ENCODE measurements around the gene INTU. TPM values are rescaled to one million over a fixed set of nuclear protein-coding genes. Genes with fewer than 3 reads are reported as not detected.

Gene INTU
- total RNA-seq, 3 donors from 2014 or later (not counting 1 experiment from before 2014, with no cell fraction given), result 0.08 to 0.43 (median 0.16) TPM

- DNase-seq, result no peak
- Mint-ChIP-seq H3K4me3 (no peak overlapping the region), H3K9me3 (peaks cover 8% of the 10 kb centered on the region in 2 donors), H3K36me3 (peaks cover 8% of the 10 kb centered on the region), H3K4me1 (no peaks in the 10 kb centered on the region), H3K27me3 (ENCODE audit: low read depth in 2 of 2) (no peaks in the 10 kb centered on the region), H3K27ac (no peak overlapping the region)
- Histone ChIP-seq H3K27me3 (ENCODE audit: control insufficient read depth, insufficient read depth, low read length) (no peaks in the 10 kb centered on the region), H3K27ac (ENCODE audit: low read length) (no peak overlapping the region), H3K4me3 (ENCODE audit: low read length) (no peak overlapping the region), H3K9me3 (ENCODE audit: control insufficient read depth, insufficient read depth, low read length) (peaks cover 5% of the 10 kb centered on the region), H3K36me3 (ENCODE audit: control insufficient read depth, insufficient read depth, low read length) (no peaks in the 10 kb centered on the region), H3K4me1 (ENCODE audit: control insufficient read depth, insufficient read depth, low read length) (no peaks in the 10 kb centered on the region)
- TF ChIP-seq CTCF (IDR thresholded peaks at IDR 0.05), result no peak
- WGBS (ENCODE audit: insufficient coverage), result 90% methylated on average over 2 of the region's 2 CpGs
- no peak for ATAC-seq
- intact Hi-C loops (cut with micrococcal nuclease), result no loop called here
Observed at GRCh38 chr4:127748957-127749356, 116.2 kb downstream of the INTU start.

GRCh38 chr4:127756906-127757305, 124.1 kb downstream of the INTU start:
- no peaks in the 10 kb centered on the region for H3K27me3 ChIP-seq (ENCODE audit: control insufficient read depth, insufficient read depth, low read length)
- Mint-ChIP-seq H3K27ac (no peak overlapping the region), H3K9me3 (peaks cover 0 to 5% of the 10 kb centered on the region in 2 donors), H3K4me3 (no peak overlapping the region), H3K36me3 (peaks cover 9% of the 10 kb centered on the region), H3K27me3 (ENCODE audit: low read depth in 2 of 2) (no peaks in the 10 kb centered on the region), H3K4me1 (no peaks in the 10 kb centered on the region)
- TF ChIP-seq CTCF (IDR thresholded peaks at IDR 0.05), result no peak
- H3K4me3 ChIP-seq (ENCODE audit: low read length), result no peak overlapping the region
- 90% methylated on average over 1 of the region's 2 CpGs for WGBS (ENCODE audit: insufficient coverage)
- H3K36me3 ChIP-seq (ENCODE audit: control insufficient read depth, insufficient read depth, low read length), result no peaks in the 10 kb centered on the region
- H3K4me1 ChIP-seq (ENCODE audit: control insufficient read depth, insufficient read depth, low read length), result no peaks in the 10 kb centered on the region
- intact Hi-C loops (cut with micrococcal nuclease), result no loop called here
- ATAC-seq, result no peak
- H3K27ac ChIP-seq (ENCODE audit: low read length), result no peak overlapping the region
- no peaks in the 10 kb centered on the region for H3K9me3 ChIP-seq (ENCODE audit: control insufficient read depth, insufficient read depth, low read length)
- no peak for DNase-seq

- WGBS (ENCODE audit: insufficient coverage), result 92% methylated on average over 1 of the region's 2 CpGs
- Mint-ChIP-seq H3K4me1 (no peaks in the 10 kb centered on the region), H3K27me3 (ENCODE audit: low read depth in 2 of 2) (no peaks in the 10 kb centered on the region), H3K9me3 (peaks cover 2% of the 10 kb centered on the region in 2 donors), H3K36me3 (peaks cover 9% of the 10 kb centered on the region), H3K27ac (no peak overlapping the region), H3K4me3 (no peak overlapping the region)
- intact Hi-C loops (cut with micrococcal nuclease), result no loop called here
- DNase-seq, result no peak
- no peak for ATAC-seq
- Histone ChIP-seq H3K4me3 (ENCODE audit: low read length) (no peak overlapping the region), H3K36me3 (ENCODE audit: control insufficient read depth, insufficient read depth, low read length) (no peaks in the 10 kb centered on the region), H3K27me3 (ENCODE audit: control insufficient read depth, insufficient read depth, low read length) (no peaks in the 10 kb centered on the region), H3K9me3 (ENCODE audit: control insufficient read depth, insufficient read depth, low read length) (no peaks in the 10 kb centered on the region), H3K4me1 (ENCODE audit: control insufficient read depth, insufficient read depth, low read length) (no peaks in the 10 kb centered on the region), H3K27ac (ENCODE audit: low read length) (no peak overlapping the region)
- no peak for TF ChIP-seq CTCF (IDR thresholded peaks at IDR 0.05)
Observed at GRCh38 chr4:127759228-127759820, 126.6 kb downstream of the INTU start.

- H3K36me3 ChIP-seq (ENCODE audit: control insufficient read depth, insufficient read depth, low read length), result no peaks in the 10 kb centered on the region
- DNase-seq (no peak), ATAC-seq (no peak)
- no peak overlapping the region for H3K4me3 ChIP-seq (ENCODE audit: low read length)
- peaks cover 2% of the 10 kb centered on the region in 2 donors for H3K9me3 Mint-ChIP-seq
- no peaks in the 10 kb centered on the region for H3K4me1 Mint-ChIP-seq
- 79% methylated on average over 2 of the region's 3 CpGs for WGBS (ENCODE audit: insufficient coverage)
- no peak for TF ChIP-seq CTCF (IDR thresholded peaks at IDR 0.05)
- H3K27me3 ChIP-seq (ENCODE audit: control insufficient read depth, insufficient read depth, low read length), result no peaks in the 10 kb centered on the region
- H3K9me3 ChIP-seq (ENCODE audit: control insufficient read depth, insufficient read depth, low read length), result no peaks in the 10 kb centered on the region
- H3K27ac Mint-ChIP-seq, result no peak overlapping the region
- no peaks in the 10 kb centered on the region for H3K4me1 ChIP-seq (ENCODE audit: control insufficient read depth, insufficient read depth, low read length)
- peaks cover 9% of the 10 kb centered on the region for H3K36me3 Mint-ChIP-seq
- no peak overlapping the region for H3K27ac ChIP-seq (ENCODE audit: low read length)
- H3K4me3 Mint-ChIP-seq, result no peak overlapping the region
- intact Hi-C loops (cut with micrococcal nuclease), result no loop called here
- H3K27me3 Mint-ChIP-seq (ENCODE audit: low read depth in 2 of 2), result no peaks in the 10 kb centered on the region
Observed at GRCh38 chr4:127759893-127760292, 127.1 kb downstream of the INTU start.

All from natural killer cell (primary cell).